Hepatocyte (in vitro differentiated cells): ENCODE results near the gene MTR.

Experiments
- EZH2 ChIP-seq: fragments of 200-600 bp; sonication (generic); IDR thresholded peaks from 2 replicates; pipeline ENCODE4 v1.6.1; 2016; ENCODE audit warnings: antibody characterized with exemption, mild to moderate bottlenecking, borderline replicate concordance
- TF ChIP-seq, protein P1 (sequence below): fragments of 200-600 bp; sonication (generic); IDR thresholded peaks from 2 replicates; pipeline ENCODE4 v1.5.1; 2016; ENCODE audit warnings: antibody characterized with exemption, mild to moderate bottlenecking; ENCODE audit not compliant: poor library complexity

DNA sequence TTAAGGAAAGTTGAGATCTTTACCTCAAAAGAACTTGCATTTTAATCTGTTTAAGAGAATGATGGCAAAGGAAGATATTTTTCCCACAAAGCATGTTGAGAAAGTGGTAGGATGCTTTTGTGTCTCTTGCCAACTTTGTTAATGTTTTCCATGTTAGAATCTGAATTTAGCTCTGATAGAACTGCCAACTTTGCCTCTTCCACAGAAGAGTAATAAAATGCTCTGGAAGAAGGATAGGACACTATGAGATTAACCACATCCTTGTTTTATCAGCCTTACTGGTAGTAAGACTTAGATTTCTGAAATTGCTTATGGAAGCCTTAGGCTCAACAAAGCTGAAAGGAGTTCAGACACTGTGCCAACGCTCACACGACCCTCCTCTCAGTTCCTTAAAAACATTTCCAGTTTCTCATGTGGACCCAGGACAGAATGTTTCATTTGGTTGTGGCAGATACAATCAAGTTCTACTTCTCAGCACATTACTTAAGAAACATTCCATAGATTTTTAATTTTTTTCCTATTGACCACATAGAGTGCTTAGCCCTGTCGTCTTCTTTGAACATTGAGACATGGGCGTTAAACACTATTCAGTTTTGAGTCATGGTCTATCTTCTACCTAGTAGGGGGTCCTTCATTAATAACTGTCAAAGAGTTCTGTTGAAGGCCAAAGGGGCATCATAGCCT, 59.0 kb downstream of the MTR start:
- TF ChIP-seq, protein P1, sequence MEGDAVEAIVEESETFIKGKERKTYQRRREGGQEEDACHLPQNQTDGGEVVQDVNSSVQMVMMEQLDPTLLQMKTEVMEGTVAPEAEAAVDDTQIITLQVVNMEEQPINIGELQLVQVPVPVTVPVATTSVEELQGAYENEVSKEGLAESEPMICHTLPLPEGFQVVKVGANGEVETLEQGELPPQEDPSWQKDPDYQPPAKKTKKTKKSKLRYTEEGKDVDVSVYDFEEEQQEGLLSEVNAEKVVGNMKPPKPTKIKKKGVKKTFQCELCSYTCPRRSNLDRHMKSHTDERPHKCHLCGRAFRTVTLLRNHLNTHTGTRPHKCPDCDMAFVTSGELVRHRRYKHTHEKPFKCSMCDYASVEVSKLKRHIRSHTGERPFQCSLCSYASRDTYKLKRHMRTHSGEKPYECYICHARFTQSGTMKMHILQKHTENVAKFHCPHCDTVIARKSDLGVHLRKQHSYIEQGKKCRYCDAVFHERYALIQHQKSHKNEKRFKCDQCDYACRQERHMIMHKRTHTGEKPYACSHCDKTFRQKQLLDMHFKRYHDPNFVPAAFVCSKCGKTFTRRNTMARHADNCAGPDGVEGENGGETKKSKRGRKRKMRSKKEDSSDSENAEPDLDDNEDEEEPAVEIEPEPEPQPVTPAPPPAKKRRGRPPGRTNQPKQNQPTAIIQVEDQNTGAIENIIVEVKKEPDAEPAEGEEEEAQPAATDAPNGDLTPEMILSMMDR = no peak
- TF ChIP-seq EZH2 = no peak
